B cell (primary cell): ENCODE data around the gene SLC15A5.

ENCODE experiments used
- EZH2 ChIP-seq: IDR thresholded peaks from 2 replicates; pipeline ENCODE4 v1.6.1; 2012; ENCODE audit warnings: borderline replicate concordance, low read depth, mild to moderate bottlenecking, moderate library complexity, low read length; ENCODE audit not compliant: insufficient read depth, poor library complexity, severe bottlenecking
- TF ChIP-seq, protein P1 (sequence below): fragments of 200-600 bp; IDR thresholded peaks from one replicate; pipeline ENCODE4 v1.8.0; 2022; ENCODE audit warnings: antibody characterized with exemption, mild to moderate bottlenecking

DNA sequence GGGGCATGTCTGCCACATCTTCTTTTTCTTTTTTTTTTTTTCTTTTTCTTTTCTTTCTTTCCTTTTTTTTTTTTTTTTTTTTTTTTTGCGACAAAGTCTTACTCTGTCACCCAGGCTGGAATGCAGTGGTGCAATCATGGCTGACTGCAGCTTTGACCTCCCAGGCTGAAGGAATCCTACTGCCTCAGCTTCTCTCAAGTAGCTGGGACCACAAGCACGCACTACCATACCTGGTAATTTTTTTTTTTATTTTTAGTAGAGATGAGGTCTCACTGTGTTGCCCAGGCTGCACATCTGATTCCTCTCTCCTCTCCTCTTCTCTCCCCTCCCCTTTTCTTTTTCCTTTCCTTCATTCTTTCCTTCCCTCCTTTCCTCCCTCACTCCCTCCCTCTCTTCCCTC lies 18.5 kb downstream of the SLC15A5 start:
- TF ChIP-seq, protein P1, sequence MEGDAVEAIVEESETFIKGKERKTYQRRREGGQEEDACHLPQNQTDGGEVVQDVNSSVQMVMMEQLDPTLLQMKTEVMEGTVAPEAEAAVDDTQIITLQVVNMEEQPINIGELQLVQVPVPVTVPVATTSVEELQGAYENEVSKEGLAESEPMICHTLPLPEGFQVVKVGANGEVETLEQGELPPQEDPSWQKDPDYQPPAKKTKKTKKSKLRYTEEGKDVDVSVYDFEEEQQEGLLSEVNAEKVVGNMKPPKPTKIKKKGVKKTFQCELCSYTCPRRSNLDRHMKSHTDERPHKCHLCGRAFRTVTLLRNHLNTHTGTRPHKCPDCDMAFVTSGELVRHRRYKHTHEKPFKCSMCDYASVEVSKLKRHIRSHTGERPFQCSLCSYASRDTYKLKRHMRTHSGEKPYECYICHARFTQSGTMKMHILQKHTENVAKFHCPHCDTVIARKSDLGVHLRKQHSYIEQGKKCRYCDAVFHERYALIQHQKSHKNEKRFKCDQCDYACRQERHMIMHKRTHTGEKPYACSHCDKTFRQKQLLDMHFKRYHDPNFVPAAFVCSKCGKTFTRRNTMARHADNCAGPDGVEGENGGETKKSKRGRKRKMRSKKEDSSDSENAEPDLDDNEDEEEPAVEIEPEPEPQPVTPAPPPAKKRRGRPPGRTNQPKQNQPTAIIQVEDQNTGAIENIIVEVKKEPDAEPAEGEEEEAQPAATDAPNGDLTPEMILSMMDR, result no peak
- no peak for TF ChIP-seq EZH2
